HUES48 (cell line): ENCODE data around the gene GJD3.

Experiments used
- H3K27ac ChIP-seq: one replicate; pipeline ENCODE4 v1.7.0; 2013; ENCODE audit warnings: low read depth, low read length, inconsistent platforms
- H3K27me3 ChIP-seq: 2 replicates; pipeline ENCODE4 v1.6.1; 2013; ENCODE audit warnings: mild to moderate bottlenecking, low read length; ENCODE audit not compliant: control insufficient read depth, insufficient read depth
- H3K36me3 ChIP-seq: 2 replicates; pipeline ENCODE4 v1.6.1; 2013; ENCODE audit warnings: low read length; ENCODE audit not compliant: control insufficient read depth, insufficient read depth
- H3K4me1 ChIP-seq: 2 replicates; pipeline ENCODE4 v1.6.1; 2013; ENCODE audit warnings: mild to moderate bottlenecking, low read length; ENCODE audit not compliant: control insufficient read depth, insufficient read depth
- H3K4me3 ChIP-seq: 2 replicates; pipeline ENCODE4 v1.5.1; 2013; ENCODE audit warnings: mild to moderate bottlenecking, low read depth, low read length
- H3K9ac ChIP-seq: 2 replicates; pipeline ENCODE4 v1.6.1; 2013; ENCODE audit warnings: mild to moderate bottlenecking, low read depth, low read length, moderate library complexity
- H3K9me3 ChIP-seq: 2 replicates; pipeline ENCODE4 v1.6.1; 2013; ENCODE audit warnings: low read length; ENCODE audit not compliant: control insufficient read depth, insufficient read depth

Gene GJD3

GRCh38 chr17:40350689-40351358, 13.7 kb downstream of the GJD3 start:
- H3K4me3 ChIP-seq: no peak overlapping the region
- H3K27me3 ChIP-seq: peaks cover 35% of the 10 kb centered on the region
- H3K27ac ChIP-seq: no peak overlapping the region
- H3K9me3 ChIP-seq: no peaks in the 10 kb centered on the region
- H3K4me1 ChIP-seq: peaks cover 47% of the 10 kb centered on the region
- H3K9ac ChIP-seq: no peak overlapping the region
- peaks cover 22% of the 10 kb centered on the region for H3K36me3 ChIP-seq

- no peak overlapping the region for H3K27ac ChIP-seq
Observed at GRCh38 chr17:40349895-40350688, 14.4 kb downstream of the GJD3 start.

GRCh38 chr17:40349477-40349894, 15.1 kb downstream of the GJD3 start:
- Histone ChIP-seq H3K9me3 (no peaks in the 10 kb centered on the region), H3K36me3 (peaks cover 22% of the 10 kb centered on the region), H3K9ac (no peak overlapping the region), H3K4me3 (no peak overlapping the region), H3K27ac (no peak overlapping the region), H3K4me1 (peaks cover 56% of the 10 kb centered on the region), H3K27me3 (peaks cover 49% of the 10 kb centered on the region)

More at GRCh38 chr17:40349895-40350688, 14.4 kb downstream of the GJD3 start:
- Histone ChIP-seq H3K4me1 (peaks cover 53% of the 10 kb centered on the region), H3K9me3 (no peaks in the 10 kb centered on the region), H3K36me3 (peaks cover 22% of the 10 kb centered on the region), H3K4me3 (no peak overlapping the region), H3K9ac (no peak overlapping the region), H3K27me3 (peaks cover 43% of the 10 kb centered on the region)

- Histone ChIP-seq H3K9me3 (no peaks in the 10 kb centered on the region), H3K9ac (no peak overlapping the region), H3K27ac (no peak overlapping the region), H3K4me1 (peaks cover 62% of the 10 kb centered on the region), H3K36me3 (peaks cover 22% of the 10 kb centered on the region), H3K27me3 (peaks cover 55% of the 10 kb centered on the region), H3K4me3 (no peak overlapping the region)
Observed at GRCh38 chr17:40348562-40349476, 15.7 kb downstream of the GJD3 start.

- Histone ChIP-seq H3K4me3 (peak overlapping the region; percentile 41; the same call in 1 of the 2 replicates), H3K9ac (no peak overlapping the region), H3K4me1 (peaks cover 69% of the 10 kb centered on the region), H3K36me3 (peaks cover 22% of the 10 kb centered on the region), H3K9me3 (no peaks in the 10 kb centered on the region), H3K27ac (no peak overlapping the region), H3K27me3 (peaks cover 62% of the 10 kb centered on the region)
Observed at GRCh38 chr17:40348136-40348504, 16.4 kb downstream of the GJD3 start.

GRCh38 chr17:40347319-40348135, 17.0 kb downstream of the GJD3 start:
- Histone ChIP-seq H3K27ac (peak overlapping the region; percentile 43), H3K4me3 (peak overlapping the region; percentile 41; the same call in 1 of the 2 replicates), H3K9ac (no peak overlapping the region), H3K27me3 (peaks cover 68% of the 10 kb centered on the region), H3K36me3 (peaks cover 19% of the 10 kb centered on the region), H3K9me3 (no peaks in the 10 kb centered on the region), H3K4me1 (peaks cover 74% of the 10 kb centered on the region)

- H3K27ac ChIP-seq: peak overlapping the region; percentile 43
- peaks cover 74% of the 10 kb centered on the region for H3K4me1 ChIP-seq
- H3K9me3 ChIP-seq: no peaks in the 10 kb centered on the region
- H3K9ac ChIP-seq: no peak overlapping the region
- H3K4me3 ChIP-seq: no peak overlapping the region; the same call in 1 of the 2 replicates
- H3K27me3 ChIP-seq: peaks cover 73% of the 10 kb centered on the region
- H3K36me3 ChIP-seq: peaks cover 11% of the 10 kb centered on the region; the same call in 1 of the 2 replicates
Observed at GRCh38 chr17:40346765-40347158, 17.8 kb downstream of the GJD3 start.

GRCh38 chr17:40345994-40346764, 18.4 kb downstream of the GJD3 start:
- H3K27me3 ChIP-seq: peaks cover 75% of the 10 kb centered on the region
- peak overlapping the region; percentile 63 for H3K27ac ChIP-seq
- H3K9me3 ChIP-seq: no peaks in the 10 kb centered on the region
- H3K4me1 ChIP-seq: peaks cover 69% of the 10 kb centered on the region
- H3K9ac ChIP-seq: no peak overlapping the region
- peaks cover 10% of the 10 kb centered on the region; the same call in 1 of the 2 replicates for H3K36me3 ChIP-seq
- H3K4me3 ChIP-seq: peak overlapping the region; percentile 61

GRCh38 chr17:40345161-40345993, 19.2 kb downstream of the GJD3 start:
- H3K4me1 ChIP-seq: peaks cover 65% of the 10 kb centered on the region
- H3K27me3 ChIP-seq: peaks cover 83% of the 10 kb centered on the region
- peak overlapping the region; percentile 61 for H3K4me3 ChIP-seq
- H3K9ac ChIP-seq: no peak overlapping the region; the same call in 1 of the 2 replicates
- H3K27ac ChIP-seq: peak overlapping the region; percentile 63
- H3K36me3 ChIP-seq: peaks cover 10% of the 10 kb centered on the region; the same call in 1 of the 2 replicates
- no peaks in the 10 kb centered on the region for H3K9me3 ChIP-seq
